Measurements from ENCODE around the gene TUFM. TPM values are rescaled to one million over a fixed set of nuclear protein-coding genes. Genes with fewer than 3 reads are reported as not detected.
"Not testable (repeated sequence)": the region's sequence is repeated elsewhere in the genome, so short reads cannot be mapped to it uniquely, and the experiment has no call there.

TUFM gene
- total and polyA plus RNA-seq, 9 donors = 75.7 to 123 (median 106) TPM

GRCh38 chr16:28873543-28874201, 27.5 kb upstream of the TUFM start:
- Histone ChIP-seq H3K9me3 (no peaks in the 10 kb centered on the region), H3K27me3 (no peaks in the 10 kb centered on the region), H3K27ac (no peak overlapping the region), H3K4me3 (no peak overlapping the region), H3K36me3 (no peaks in the 10 kb centered on the region), H3K4me1 (ENCODE audit: insufficient read depth) (no peaks in the 10 kb centered on the region)
- no peak for DNase-seq
- intact Hi-C loops (cut with DNase I) = no loop called here
- 83 to 87% (median 84%) methylated on average over 18 of the region's 18 CpGs for WGBS, 3 donors
- TF ChIP-seq POLR2A (IDR thresholded peaks at IDR 0.05) (no peak), EP300 (IDR thresholded peaks at IDR 0.05) (no peak), CTCF (IDR thresholded peaks at IDR 0.05) (no peak)

GRCh38 chr16:28872952-28873351, 26.8 kb upstream of the TUFM start:
- Histone ChIP-seq H3K36me3 (no peaks in the 10 kb centered on the region), H3K27me3 (no peaks in the 10 kb centered on the region), H3K4me1 (ENCODE audit: insufficient read depth) (no peaks in the 10 kb centered on the region), H3K4me3 (no peak overlapping the region), H3K9me3 (no peaks in the 10 kb centered on the region), H3K27ac (no peak overlapping the region)
- 76 to 82% (median 81%) methylated on average over 15 of the region's 15 CpGs for WGBS, 3 donors
- no peak for TF ChIP-seq POLR2A (IDR thresholded peaks at IDR 0.05)
- no peak for TF ChIP-seq EP300 (IDR thresholded peaks at IDR 0.05)
- no peak for TF ChIP-seq CTCF (IDR thresholded peaks at IDR 0.05)
- intact Hi-C loops (cut with DNase I) = no loop called here
- DNase-seq = no peak

- Histone ChIP-seq H3K27ac (no peak overlapping the region), H3K36me3 (no peaks in the 10 kb centered on the region), H3K4me1 (ENCODE audit: insufficient read depth) (no peaks in the 10 kb centered on the region), H3K27me3 (no peaks in the 10 kb centered on the region), H3K9me3 (no peaks in the 10 kb centered on the region), H3K4me3 (no peak overlapping the region)
- intact Hi-C loops (cut with DNase I) = loop anchor here in 1 of 4 donors (10.0 kb wide), 1 partner anchor 56 kb away; the partner anchor contains the start of gene RABEP2
- 89 to 97% (median 93%) methylated on average over 11 of the region's 11 CpGs for WGBS, 3 donors
- TF ChIP-seq POLR2A (IDR thresholded peaks at IDR 0.05) = no peak
- no peak for TF ChIP-seq CTCF (IDR thresholded peaks at IDR 0.05)
- TF ChIP-seq EP300 (IDR thresholded peaks at IDR 0.05) = no peak
- DNase-seq = no peak
Observed at GRCh38 chr16:28869201-28869600, 23.1 kb upstream of the TUFM start.

- intact Hi-C loops (cut with DNase I) = loop anchor here in 1 of 4 donors (10.0 kb wide), 1 partner anchor 57 kb away; the partner anchor contains the start of gene RABEP2
- WGBS, 3 donors = 88 to 92% (median 91%) methylated on average over 9 of the region's 9 CpGs
Observed at GRCh38 chr16:28867646-28868045, 21.5 kb upstream of the TUFM start.

GRCh38 chr16:28867241-28867640, 21.1 kb upstream of the TUFM start:
- H3K36me3 ChIP-seq = no peaks in the 10 kb centered on the region

More at GRCh38 chr16:28867646-28868045, 21.5 kb upstream of the TUFM start:
- H3K27ac ChIP-seq; H3K4me3 ChIP-seq; DNase-seq; H3K27me3 ChIP-seq; H3K4me1 ChIP-seq (ENCODE audit: insufficient read depth); H3K36me3 ChIP-seq; H3K9me3 ChIP-seq: not testable (repeated sequence)

More at GRCh38 chr16:28867241-28867640, 21.1 kb upstream of the TUFM start:
- 84 to 87% (median 87%) methylated on average over 13 of the region's 13 CpGs for WGBS, 3 donors
- no peak for DNase-seq
- no peak overlapping the region for H3K4me3 ChIP-seq
- no peak for TF ChIP-seq POLR2A (IDR thresholded peaks at IDR 0.05)
- TF ChIP-seq CTCF (IDR thresholded peaks at IDR 0.05) = no peak
- no peak for TF ChIP-seq EP300 (IDR thresholded peaks at IDR 0.05)
- H3K9me3 ChIP-seq = no peaks in the 10 kb centered on the region
- no peaks in the 10 kb centered on the region for H3K27me3 ChIP-seq
- intact Hi-C loops (cut with DNase I) = loop anchor here in 1 of 4 donors (10.0 kb wide), 1 partner anchor 58 kb away; the partner anchor contains the start of gene RABEP2
- H3K27ac ChIP-seq = no peak overlapping the region
- peaks cover 2% of the 10 kb centered on the region for H3K4me1 ChIP-seq (ENCODE audit: insufficient read depth)

Measured in ovary (tissue), 9 donors.